Natural killer cell (primary cell): ENCODE measurements around the gene FLRT1. TPM values are rescaled to one million over a fixed set of nuclear protein-coding genes. Genes with fewer than 3 reads are reported as not detected.

ENCODE experiments used
- ATAC-seq, 3 donors: fragments of 150-1000 bp in 2 of 3; fragments of 200-7000 bp in 1 of 3; cut with Tn5 transposase; 1 replicate in 1 of 3; 2 replicates in 2 of 3; pipeline ENCODE4 v1.10.0; 2021; ENCODE audit warnings: mild to moderate bottlenecking in 2 of 3, moderate library complexity in 2 of 3
- DNase-seq, 2 donors: peaks; one replicate each; pipeline versions ENCODE4 v3.0.0 to v3.0.0-alpha.2; 2013 to 2021; ENCODE audit warnings: mixed read lengths in 1 of 2
- H3K27ac ChIP-seq: one replicate; pipeline ENCODE4 v1.5.1; 2013; ENCODE audit warnings: mild to moderate bottlenecking, low read length
- H3K27me3 ChIP-seq: one replicate; pipeline ENCODE4 v1.6.1; 2013; ENCODE audit warnings: low read length; ENCODE audit not compliant: control insufficient read depth, insufficient read depth
- H3K36me3 ChIP-seq: one replicate; pipeline ENCODE4 v1.6.1; 2013; ENCODE audit warnings: low read length; ENCODE audit not compliant: control insufficient read depth, insufficient read depth
- H3K4me1 ChIP-seq: one replicate; pipeline ENCODE4 v1.6.1; 2013; ENCODE audit warnings: low read length; ENCODE audit not compliant: control insufficient read depth, insufficient read depth
- H3K4me3 ChIP-seq: one replicate; pipeline ENCODE4 v1.5.1; 2013; ENCODE audit warnings: low read length
- H3K9me3 ChIP-seq: one replicate; pipeline ENCODE4 v1.6.1; 2013; ENCODE audit warnings: low read length; ENCODE audit not compliant: control insufficient read depth, insufficient read depth
- H3K27ac Mint-ChIP-seq, 2 donors: one replicate each; pipeline ENCODE4 v1.8.0; 2022; ENCODE audit warnings: mild to moderate bottlenecking in 2 of 2, mixed read lengths in 2 of 2, moderate library complexity in 1 of 2
- H3K27me3 Mint-ChIP-seq, 2 donors: one replicate each; pipeline ENCODE4 v1.8.0; 2022; ENCODE audit warnings: low read depth in 2 of 2, mixed read lengths in 2 of 2
- H3K36me3 Mint-ChIP-seq: one replicate; pipeline ENCODE4 v1.8.0; 2022; ENCODE audit warnings: mixed read lengths
- H3K4me1 Mint-ChIP-seq, 2 donors: one replicate each; pipeline ENCODE4 v1.8.0; 2022; ENCODE audit warnings: mixed read lengths in 2 of 2
- H3K4me3 Mint-ChIP-seq: one replicate; pipeline ENCODE4 v1.8.0; 2022; ENCODE audit warnings: mild to moderate bottlenecking, moderate library complexity, mixed read lengths
- H3K9me3 Mint-ChIP-seq, 2 donors: one replicate each; pipeline ENCODE4 v1.8.0; 2022; ENCODE audit warnings: mixed read lengths in 2 of 2
- whole genome bisulfite sequencing: methylation state at CpG from one replicate; pipeline ENCODE4 v1.1.7; 2013; ENCODE audit warnings: missing lambda C conversion rate; ENCODE audit not compliant: insufficient coverage; 5-methylcytosine and 5-hydroxymethylcytosine counted together
- intact Hi-C: fragments of 100-400 bp; cut with micrococcal nuclease; formaldehyde crosslinking; loops from one replicate; pipeline ENCODE4 v1.14.2; 2022
- total RNA-seq, 4 donors: library from RNA; stranded (reverse); fragments of 120-200 nt in 1 of 4; gene quantifications; one replicate each; pipeline versions ENCODE4 v1.2.3 to v1.2.4, GENCODE V29; 2013 to 2022
- TF ChIP-seq, protein P1 (sequence below): fragments of 200-600 bp; IDR thresholded peaks from one replicate; pipeline ENCODE4 v1.8.0; 2022; ENCODE audit warnings: antibody characterized with exemption

The FLRT1 gene
- total RNA-seq, 3 donors from 2014 or later (not counting 1 experiment from before 2014, with no cell fraction given), result not detected

DNA sequence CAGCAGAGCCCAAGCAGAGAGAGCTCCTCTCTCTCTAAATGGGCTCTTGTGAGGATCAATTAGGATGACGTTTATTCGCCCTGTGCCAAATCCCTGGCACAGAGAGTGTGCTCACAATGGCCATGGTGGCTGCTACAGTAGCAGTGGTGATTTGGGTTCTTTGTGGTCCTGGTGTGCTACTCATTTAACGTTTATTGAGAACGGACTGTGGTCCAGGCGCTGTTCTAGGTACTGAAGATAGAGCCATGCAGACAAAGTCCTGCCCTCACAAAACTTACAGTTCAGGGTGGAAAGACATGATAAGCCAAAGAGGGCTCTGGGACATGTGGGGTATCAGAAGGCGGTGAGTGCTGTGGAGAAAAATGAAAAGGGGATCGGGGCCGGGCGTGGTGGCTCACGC, 44.2 kb upstream of the FLRT1 start:
- Mint-ChIP-seq H3K4me3 (no peak overlapping the region), H3K36me3 (no peaks in the 10 kb centered on the region), H3K27me3 (peaks cover 0 to 2% of the 10 kb centered on the region in 2 donors), H3K9me3 (no peaks in the 10 kb centered on the region), H3K27ac (no peak overlapping the region), H3K4me1 (peaks cover 10 to 40% of the 10 kb centered on the region in 2 donors)
- H3K36me3 ChIP-seq, result peaks cover 32% of the 10 kb centered on the region
- no peaks in the 10 kb centered on the region for H3K27me3 ChIP-seq
- WGBS, result 94% methylated on average over 10 of the region's 10 CpGs
- H3K4me1 ChIP-seq, result peaks cover 17% of the 10 kb centered on the region
- H3K9me3 ChIP-seq, result no peaks in the 10 kb centered on the region
- TF ChIP-seq, protein P1, sequence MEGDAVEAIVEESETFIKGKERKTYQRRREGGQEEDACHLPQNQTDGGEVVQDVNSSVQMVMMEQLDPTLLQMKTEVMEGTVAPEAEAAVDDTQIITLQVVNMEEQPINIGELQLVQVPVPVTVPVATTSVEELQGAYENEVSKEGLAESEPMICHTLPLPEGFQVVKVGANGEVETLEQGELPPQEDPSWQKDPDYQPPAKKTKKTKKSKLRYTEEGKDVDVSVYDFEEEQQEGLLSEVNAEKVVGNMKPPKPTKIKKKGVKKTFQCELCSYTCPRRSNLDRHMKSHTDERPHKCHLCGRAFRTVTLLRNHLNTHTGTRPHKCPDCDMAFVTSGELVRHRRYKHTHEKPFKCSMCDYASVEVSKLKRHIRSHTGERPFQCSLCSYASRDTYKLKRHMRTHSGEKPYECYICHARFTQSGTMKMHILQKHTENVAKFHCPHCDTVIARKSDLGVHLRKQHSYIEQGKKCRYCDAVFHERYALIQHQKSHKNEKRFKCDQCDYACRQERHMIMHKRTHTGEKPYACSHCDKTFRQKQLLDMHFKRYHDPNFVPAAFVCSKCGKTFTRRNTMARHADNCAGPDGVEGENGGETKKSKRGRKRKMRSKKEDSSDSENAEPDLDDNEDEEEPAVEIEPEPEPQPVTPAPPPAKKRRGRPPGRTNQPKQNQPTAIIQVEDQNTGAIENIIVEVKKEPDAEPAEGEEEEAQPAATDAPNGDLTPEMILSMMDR, result no peak
- H3K27ac ChIP-seq, result no peak overlapping the region
- ATAC-seq (no peak), DNase-seq (no peak)
- intact Hi-C loops, result no loop called here
- no peak overlapping the region for H3K4me3 ChIP-seq

GRCh38 chr11:63993100-63993499, 42.6 kb upstream of the FLRT1 start:
- no peaks in the 10 kb centered on the region for H3K9me3 Mint-ChIP-seq
- ATAC-seq, result no peak
- H3K36me3 Mint-ChIP-seq, result no peaks in the 10 kb centered on the region
- H3K4me3 Mint-ChIP-seq, result no peak overlapping the region
- H3K4me1 ChIP-seq, result peaks cover 3% of the 10 kb centered on the region
- no peak for DNase-seq
- H3K27me3 ChIP-seq, result no peaks in the 10 kb centered on the region
- no peaks in the 10 kb centered on the region for H3K9me3 ChIP-seq
- no peak overlapping the region for H3K27ac Mint-ChIP-seq
- TF ChIP-seq, protein P1, result no peak
- no peak overlapping the region for H3K4me3 ChIP-seq
- no peak overlapping the region for H3K27ac ChIP-seq
- intact Hi-C loops, result no loop called here
- H3K4me1 Mint-ChIP-seq, result peaks cover 10 to 40% of the 10 kb centered on the region in 2 donors
- H3K36me3 ChIP-seq, result peaks cover 45% of the 10 kb centered on the region
- H3K27me3 Mint-ChIP-seq, result peaks cover 0 to 5% of the 10 kb centered on the region in 2 donors
- WGBS, result 97% methylated on average over 5 of the region's 5 CpGs

GRCh38 chr11:63993993-63994392, 41.7 kb upstream of the FLRT1 start:
- H3K9me3 ChIP-seq, result no peaks in the 10 kb centered on the region
- Mint-ChIP-seq H3K27me3 (peaks cover 0 to 5% of the 10 kb centered on the region in 2 donors), H3K27ac (no peak overlapping the region), H3K36me3 (no peaks in the 10 kb centered on the region), H3K4me3 (no peak overlapping the region), H3K9me3 (no peaks in the 10 kb centered on the region), H3K4me1 (peaks cover 10 to 40% of the 10 kb centered on the region in 2 donors)
- peaks cover 2% of the 10 kb centered on the region for H3K4me1 ChIP-seq
- intact Hi-C loops, result no loop called here
- no peak for ATAC-seq
- no peaks in the 10 kb centered on the region for H3K27me3 ChIP-seq
- no peak for DNase-seq
- 83% methylated on average over 6 of the region's 6 CpGs for WGBS
- no peak overlapping the region for H3K27ac ChIP-seq
- no peak overlapping the region for H3K4me3 ChIP-seq
- TF ChIP-seq, protein P1, result no peak
- H3K36me3 ChIP-seq, result peaks cover 41% of the 10 kb centered on the region

GRCh38 chr11:63996512-63996911, 39.2 kb upstream of the FLRT1 start:
- Mint-ChIP-seq H3K9me3 (no peaks in the 10 kb centered on the region), H3K4me1 (peaks cover 8 to 38% of the 10 kb centered on the region in 2 donors)
- intact Hi-C loops, result no loop called here

More at GRCh38 chr11:63996512-63996911, 39.2 kb upstream of the FLRT1 start:
- Mint-ChIP-seq H3K4me3 (no peak overlapping the region), H3K27me3 (peaks cover 0 to 5% of the 10 kb centered on the region in 2 donors), H3K36me3 (no peaks in the 10 kb centered on the region), H3K27ac (no peak overlapping the region)
- WGBS, result 98% methylated on average over 18 of the region's 18 CpGs
- Histone ChIP-seq H3K4me3 (no peak overlapping the region), H3K27me3 (peaks cover 4% of the 10 kb centered on the region), H3K27ac (no peak overlapping the region), H3K36me3 (peaks cover 26% of the 10 kb centered on the region), H3K9me3 (no peaks in the 10 kb centered on the region), H3K4me1 (peaks cover 19% of the 10 kb centered on the region)
- ATAC-seq (no peak), DNase-seq (no peak)
- TF ChIP-seq, protein P1, result no peak
